ENCODE data around the gene FOS.
"Not testable (repeated sequence)": the region's sequence is repeated elsewhere in the genome, so short reads cannot be mapped to it uniquely, and the experiment has no call there.

Gene FOS

DNA sequence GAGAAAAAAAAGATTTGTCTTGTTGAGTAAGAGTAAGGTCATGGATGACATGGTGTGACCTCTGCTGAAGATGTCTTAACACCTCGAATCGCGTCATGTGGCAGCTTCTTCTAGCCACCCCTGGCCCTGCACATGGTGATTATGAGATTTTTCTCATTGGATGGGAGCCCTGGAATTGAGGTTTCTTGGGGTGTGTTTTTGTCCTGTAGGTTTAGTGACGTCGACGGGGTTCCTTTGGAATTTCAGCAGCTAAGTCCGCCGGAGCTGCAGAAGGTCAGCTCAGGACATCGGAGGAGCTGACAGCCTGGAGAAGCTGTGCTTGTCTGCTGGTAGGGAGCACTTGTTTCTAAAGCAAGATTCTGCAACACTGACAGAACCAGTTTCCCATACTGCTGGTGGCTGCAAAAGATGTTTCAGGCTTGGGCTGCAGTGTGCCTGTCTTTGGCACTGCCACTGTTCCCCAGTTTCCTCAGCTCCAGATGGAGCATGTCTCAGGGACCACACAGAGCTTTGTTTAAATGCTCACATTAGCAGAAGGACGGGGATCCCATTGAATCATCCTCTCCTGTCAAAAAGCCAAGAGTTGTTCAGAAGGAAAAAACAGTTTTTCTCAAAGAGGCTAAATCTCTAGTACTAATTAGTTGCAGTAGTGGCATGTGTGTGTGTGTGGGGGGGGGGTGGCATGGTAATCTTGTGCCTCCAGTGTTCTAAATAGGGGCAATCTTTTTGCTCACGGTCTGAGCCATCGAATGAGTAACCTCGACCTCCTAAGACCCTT lies 5.2 kb upstream of the FOS start:
- Histone ChIP-seq H3K27ac (peak overlapping the region in 18 of 21 experiments; percentile 21 to 99 (median 69)), H3K4me3 (no peak overlapping the region)

DNA sequence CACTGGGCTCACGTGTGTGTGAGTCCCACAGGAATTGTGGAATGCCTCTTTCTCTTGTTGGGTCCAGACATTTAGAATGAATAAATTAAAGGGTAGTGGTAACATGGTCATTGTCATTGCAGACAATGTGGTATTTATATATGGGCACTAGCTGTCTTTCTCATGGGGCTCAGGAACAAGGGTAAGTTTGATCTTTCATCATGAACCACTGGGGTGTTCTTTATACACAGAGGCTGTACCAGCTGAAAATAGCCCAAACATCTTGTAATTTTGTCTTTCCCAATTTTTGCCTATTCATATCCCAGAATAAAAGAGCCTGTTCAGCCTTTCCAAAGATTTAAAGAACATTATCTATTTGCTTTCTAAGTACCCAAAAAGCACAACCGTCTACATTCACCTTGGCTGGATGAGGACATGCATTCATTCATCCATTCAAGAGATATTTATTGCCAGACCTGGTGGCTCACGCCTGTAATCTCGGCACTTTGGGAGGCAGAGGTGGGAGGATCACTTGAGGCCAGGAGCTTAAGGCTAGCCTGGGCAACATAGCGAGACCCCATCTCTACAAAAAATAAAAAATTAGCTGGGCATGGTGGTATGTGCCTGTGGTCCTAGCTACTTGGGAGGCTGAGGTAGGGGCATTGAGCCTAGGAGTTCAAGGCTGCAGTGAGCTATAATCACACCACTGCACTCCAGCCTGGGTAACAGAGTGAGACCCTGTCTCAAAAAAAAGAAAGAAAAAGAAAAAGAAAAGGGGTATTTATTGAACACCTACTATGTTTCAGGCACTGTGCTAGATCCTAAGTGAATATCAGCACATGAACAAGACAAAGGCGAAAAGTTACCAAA lies 4.4 kb upstream of the FOS start:
- Histone ChIP-seq H3K27ac (peak overlapping the region in 19 of 21 experiments; percentile 13 to 99 (median 68)), H3K4me3 (no peak overlapping the region)

DNA sequence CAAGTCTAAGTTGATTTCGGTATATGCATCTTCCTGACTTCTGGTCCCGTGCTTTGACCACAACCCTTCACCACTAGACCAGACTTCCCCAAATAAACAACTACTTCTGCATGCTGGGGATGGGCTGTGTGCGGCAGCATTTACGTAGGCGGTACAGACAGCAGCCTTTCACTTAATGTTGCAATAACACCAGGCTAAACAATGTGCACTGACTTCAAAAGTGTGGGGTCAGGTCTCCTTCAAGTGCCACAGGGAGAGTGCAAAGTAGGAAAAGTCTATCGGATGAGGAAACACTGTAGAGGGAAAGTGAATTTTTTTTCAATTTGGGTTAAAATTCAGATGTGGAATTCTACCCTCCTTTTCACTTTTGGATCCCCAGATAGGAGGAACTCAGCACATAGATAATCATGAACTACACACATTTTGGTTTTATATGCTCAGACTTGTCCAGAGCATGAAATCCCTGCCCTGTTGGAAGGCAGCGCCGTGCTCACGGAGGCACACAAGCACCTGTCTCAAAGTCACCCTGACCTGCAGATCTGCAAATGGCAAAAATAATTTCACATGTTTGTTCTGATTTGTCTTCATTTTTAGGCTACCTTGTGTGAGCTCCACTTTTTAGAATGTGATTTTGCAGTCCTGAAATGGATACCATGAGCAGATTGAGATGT lies 3.6 kb upstream of the FOS start:
- Histone ChIP-seq H3K27ac (peak overlapping the region in 18 of 21 experiments; percentile 13 to 100 (median 86)), H3K4me3 (no peak overlapping the region)

DNA sequence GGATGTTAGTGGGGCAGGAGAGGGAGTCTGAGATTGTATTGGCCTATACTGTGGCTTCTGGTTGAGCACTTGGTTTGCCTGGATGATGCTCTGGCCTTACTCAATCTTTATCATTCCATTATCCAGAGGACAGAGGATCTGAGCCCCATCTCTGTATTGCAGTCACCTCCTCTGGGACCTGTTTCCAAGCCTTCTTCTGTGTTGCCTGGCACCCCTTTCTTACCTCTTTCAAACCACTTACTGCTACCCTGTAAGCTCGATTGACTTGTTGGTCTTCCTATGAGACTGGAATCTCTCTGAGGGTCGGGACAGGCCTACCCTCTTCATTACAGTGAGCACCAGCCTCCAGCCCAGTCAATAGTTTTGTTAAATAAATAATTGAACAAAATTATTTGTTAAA lies 3.0 kb upstream of the FOS start:
- peak overlapping the region in 16 of 21 experiments; percentile 22 to 100 (median 94) for H3K27ac ChIP-seq
- H3K4me3 ChIP-seq = no peak overlapping the region

DNA sequence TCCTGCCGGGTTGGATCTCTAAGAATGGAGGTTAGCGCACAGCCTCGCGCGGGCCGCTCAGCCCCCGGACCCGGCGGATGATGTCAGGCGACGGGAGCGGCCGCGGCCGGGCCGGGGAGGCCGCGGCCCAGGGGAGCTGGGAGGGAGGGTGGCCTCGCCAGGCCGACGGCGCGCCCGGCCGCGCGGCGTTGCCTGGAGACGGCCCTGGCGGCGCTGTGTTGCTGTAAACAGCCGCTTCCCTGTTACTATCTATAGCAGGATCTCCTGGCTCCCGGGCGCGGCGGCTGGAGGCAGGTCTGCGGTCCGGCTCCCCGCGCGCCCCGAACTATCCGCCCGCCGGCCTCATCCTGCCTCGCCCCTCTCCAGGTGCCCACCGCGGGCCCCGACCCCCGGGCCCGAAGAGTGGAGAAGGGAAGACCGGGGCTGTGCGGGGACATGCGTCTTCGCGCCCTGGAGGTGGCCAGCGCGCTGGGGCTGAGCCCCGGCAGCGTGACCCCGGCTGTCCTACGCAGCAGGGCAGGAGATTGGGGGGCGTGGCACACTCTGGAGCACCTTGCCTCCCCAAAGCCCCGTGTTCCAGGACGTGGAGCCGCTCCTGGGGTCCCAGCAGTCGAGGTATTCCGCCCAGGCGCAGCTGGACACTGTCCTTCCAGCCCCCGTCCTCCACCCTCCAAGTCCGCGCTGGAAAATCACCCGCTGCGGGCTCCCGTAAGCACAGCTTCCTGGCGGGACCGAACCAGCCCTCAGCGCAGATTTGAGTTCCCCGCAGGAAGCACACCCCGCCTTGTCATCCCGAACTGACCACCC lies 1.4 kb upstream of the FOS start:
- Histone ChIP-seq H3K27ac (peak overlapping the region; percentile 65 to 100 (median 96)), H3K4me3 (peak overlapping the region; percentile 65 to 96 (median 78))

DNA sequence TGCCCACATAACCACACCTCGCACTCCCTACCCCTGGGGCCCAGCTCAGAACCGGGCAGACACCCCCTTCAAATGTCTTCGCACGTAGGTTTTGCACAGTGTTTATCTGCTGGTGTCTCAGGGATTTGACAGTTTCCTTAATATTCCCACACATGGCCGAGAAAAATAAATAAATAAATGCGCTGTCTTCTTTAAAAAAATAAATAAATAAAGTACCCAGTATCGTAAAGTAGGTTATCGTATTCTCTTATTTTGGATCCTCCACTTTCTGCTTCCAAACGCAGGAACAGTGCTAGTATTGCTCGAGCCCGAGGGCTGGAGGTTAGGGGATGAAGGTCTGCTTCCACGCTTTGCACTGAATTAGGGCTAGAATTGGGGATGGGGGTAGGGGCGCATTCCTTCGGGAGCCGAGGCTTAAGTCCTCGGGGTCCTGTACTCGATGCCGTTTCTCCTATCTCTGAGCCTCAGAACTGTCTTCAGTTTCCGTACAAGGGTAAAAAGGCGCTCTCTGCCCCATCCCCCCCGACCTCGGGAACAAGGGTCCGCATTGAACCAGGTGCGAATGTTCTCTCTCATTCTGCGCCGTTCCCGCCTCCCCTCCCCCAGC lies 710 bp upstream of the FOS start:
- Histone ChIP-seq H3K27ac (peak overlapping the region; percentile 65 to 100 (median 96)), H3K4me3 (peak overlapping the region; percentile 65 to 96 (median 78))

DNA sequence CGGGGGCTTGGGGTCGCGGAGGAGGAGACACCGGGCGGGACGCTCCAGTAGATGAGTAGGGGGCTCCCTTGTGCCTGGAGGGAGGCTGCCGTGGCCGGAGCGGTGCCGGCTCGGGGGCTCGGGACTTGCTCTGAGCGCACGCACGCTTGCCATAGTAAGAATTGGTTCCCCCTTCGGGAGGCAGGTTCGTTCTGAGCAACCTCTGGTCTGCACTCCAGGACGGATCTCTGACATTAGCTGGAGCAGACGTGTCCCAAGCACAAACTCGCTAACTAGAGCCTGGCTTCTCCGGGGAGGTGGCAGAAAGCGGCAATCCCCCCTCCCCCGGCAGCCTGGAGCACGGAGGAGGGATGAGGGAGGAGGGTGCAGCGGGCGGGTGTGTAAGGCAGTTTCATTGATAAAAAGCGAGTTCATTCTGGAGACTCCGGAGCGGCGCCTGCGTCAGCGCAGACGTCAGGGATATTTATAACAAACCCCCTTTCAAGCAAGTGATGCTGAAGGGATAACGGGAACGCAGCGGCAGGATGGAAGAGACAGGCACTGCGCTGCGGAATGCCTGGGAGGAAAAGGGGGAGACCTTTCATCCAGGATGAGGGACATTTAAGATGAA lies 630 bp downstream of the FOS start:
- H3K4me3 ChIP-seq = peak overlapping the region; percentile 65 to 96 (median 78)
- H3K27ac ChIP-seq = peak overlapping the region; percentile 12 to 100 (median 96)

DNA sequence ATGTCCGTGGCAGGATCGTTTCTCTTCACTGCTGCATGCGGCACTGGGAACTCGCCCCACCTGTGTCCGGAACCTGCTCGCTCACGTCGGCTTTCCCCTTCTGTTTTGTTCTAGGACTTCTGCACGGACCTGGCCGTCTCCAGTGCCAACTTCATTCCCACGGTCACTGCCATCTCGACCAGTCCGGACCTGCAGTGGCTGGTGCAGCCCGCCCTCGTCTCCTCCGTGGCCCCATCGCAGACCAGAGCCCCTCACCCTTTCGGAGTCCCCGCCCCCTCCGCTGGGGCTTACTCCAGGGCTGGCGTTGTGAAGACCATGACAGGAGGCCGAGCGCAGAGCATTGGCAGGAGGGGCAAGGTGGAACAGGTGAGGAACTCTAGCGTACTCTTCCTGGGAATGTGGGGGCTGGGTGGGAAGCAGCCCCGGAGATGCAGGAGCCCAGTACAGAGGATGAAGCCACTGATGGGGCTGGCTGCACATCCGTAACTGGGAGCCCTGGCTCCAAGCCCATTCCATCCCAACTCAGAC lies 1.2 kb downstream of the FOS start:
- Histone ChIP-seq H3K27ac (peak overlapping the region in 16 of 21 experiments; percentile 87 to 100 (median 96)), H3K4me3 (peak overlapping the region; percentile 65 to 96 (median 78))

DNA sequence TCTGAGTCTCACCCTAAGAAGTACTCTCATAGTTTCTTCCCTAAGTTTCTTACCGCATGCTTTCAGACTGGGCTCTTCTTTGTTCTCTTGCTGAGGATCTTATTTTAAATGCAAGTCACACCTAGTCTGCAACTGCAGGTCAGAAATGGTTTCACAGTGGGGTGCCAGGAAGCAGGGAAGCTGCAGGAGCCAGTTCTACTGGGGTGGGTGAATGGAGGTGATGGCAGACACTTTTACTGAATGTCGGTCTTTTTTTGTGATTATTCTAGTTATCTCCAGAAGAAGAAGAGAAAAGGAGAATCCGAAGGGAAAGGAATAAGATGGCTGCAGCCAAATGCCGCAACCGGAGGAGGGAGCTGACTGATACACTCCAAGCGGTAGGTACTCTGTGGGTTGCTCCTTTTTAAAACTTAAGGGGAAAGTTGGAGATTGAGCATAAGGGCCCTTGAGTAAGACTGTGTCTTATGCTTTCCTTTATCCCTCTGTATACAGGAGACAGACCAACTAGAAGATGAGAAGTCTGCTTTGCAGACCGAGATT lies 1.7 kb downstream of the FOS start:
- peak overlapping the region in 13 of 21 experiments; percentile 88 to 100 (median 98) for H3K27ac ChIP-seq

DNA sequence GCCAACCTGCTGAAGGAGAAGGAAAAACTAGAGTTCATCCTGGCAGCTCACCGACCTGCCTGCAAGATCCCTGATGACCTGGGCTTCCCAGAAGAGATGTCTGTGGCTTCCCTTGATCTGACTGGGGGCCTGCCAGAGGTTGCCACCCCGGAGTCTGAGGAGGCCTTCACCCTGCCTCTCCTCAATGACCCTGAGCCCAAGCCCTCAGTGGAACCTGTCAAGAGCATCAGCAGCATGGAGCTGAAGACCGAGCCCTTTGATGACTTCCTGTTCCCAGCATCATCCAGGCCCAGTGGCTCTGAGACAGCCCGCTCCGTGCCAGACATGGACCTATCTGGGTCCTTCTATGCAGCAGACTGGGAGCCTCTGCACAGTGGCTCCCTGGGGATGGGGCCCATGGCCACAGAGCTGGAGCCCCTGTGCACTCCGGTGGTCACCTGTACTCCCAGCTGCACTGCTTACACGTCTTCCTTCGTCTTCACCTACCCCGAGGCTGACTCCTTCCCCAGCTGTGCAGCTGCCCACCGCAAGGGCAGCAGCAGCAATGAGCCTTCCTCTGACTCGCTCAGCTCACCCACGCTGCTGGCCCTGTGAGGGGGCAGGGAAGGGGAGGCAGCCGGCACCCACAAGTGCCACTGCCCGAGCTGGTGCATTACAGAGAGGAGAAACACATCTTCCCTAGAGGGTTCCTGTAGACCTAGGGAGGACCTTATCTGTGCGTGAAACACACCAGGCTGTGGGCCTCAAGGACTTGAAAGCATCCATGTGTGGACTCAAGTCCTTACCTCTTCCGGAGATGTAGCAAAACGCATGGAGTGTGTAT lies 2.4 kb downstream of the FOS start:
- H3K27ac ChIP-seq = peak overlapping the region in 10 of 21 experiments; percentile 7 to 100 (median 96)
- peak overlapping the region in 4 of 7 experiments; percentile 78 to 96 (median 85) for H3K4me3 ChIP-seq

More for the DNA sequence above, 1.7 kb downstream of the FOS start:
- peak overlapping the region; percentile 65 to 96 (median 78) for H3K4me3 ChIP-seq

DNA sequence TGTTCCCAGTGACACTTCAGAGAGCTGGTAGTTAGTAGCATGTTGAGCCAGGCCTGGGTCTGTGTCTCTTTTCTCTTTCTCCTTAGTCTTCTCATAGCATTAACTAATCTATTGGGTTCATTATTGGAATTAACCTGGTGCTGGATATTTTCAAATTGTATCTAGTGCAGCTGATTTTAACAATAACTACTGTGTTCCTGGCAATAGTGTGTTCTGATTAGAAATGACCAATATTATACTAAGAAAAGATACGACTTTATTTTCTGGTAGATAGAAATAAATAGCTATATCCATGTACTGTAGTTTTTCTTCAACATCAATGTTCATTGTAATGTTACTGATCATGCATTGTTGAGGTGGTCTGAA lies 3.0 kb downstream of the FOS start:
- Histone ChIP-seq H3K27ac (peak overlapping the region in 7 of 21 experiments; percentile 7 to 100 (median 99)), H3K4me3 (peak overlapping the region in 4 of 7 experiments; percentile 78 to 96 (median 85))

DNA sequence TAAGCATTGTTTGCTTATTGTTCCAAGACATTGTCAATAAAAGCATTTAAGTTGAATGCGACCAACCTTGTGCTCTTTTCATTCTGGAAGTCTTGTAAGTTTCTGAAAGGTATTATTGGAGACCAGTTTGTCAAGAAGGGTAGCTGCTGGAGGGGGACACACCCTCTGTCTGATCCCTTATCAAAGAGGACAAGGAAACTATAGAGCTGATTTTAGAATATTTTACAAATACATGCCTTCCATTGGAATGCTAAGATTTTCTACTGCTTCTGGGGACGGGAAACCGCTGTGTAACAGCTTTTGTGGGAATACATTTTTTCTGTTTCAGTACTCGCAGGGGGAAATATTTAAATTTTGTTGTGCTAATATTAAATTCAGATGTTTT lies 3.5 kb downstream of the FOS start:
- H3K27ac ChIP-seq = peak overlapping the region in 1 of 21 experiments; percentile 18
- H3K4me3 ChIP-seq = peak overlapping the region in 2 of 7 experiments; percentile 15 to 92

DNA sequence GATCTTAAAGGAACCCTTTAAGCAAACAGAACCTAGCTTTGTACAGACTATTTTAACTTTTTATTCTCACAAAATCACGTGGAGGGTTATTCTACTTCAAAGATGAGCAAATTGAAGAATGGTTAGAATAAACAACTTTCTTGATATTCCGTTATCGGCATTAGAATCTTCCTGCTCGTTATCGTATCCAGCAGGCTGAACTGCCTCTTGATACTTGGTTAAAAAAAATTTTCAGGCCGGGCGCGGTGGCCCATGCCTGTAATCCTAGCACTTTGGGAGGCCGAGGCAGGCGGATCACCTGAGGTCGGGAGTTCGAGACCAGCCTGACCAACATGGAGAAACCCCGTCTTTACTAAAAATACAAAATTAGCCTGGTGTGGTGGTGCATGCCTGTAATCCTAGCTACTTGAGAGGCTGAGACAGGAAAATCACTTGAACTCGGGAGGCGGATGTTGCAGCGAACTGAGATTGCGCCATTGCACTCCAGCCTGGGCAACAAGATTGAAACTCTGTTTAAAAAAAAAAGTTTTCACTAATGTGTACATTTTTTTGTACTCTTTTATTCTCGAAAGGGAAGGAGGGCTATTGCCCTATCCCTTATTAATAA lies 4.0 kb downstream of the FOS start:
- peak overlapping the region in 3 of 21 experiments; percentile 18 to 48 (median 21) for H3K27ac ChIP-seq
- H3K4me3 ChIP-seq = not testable (repeated sequence)

DNA sequence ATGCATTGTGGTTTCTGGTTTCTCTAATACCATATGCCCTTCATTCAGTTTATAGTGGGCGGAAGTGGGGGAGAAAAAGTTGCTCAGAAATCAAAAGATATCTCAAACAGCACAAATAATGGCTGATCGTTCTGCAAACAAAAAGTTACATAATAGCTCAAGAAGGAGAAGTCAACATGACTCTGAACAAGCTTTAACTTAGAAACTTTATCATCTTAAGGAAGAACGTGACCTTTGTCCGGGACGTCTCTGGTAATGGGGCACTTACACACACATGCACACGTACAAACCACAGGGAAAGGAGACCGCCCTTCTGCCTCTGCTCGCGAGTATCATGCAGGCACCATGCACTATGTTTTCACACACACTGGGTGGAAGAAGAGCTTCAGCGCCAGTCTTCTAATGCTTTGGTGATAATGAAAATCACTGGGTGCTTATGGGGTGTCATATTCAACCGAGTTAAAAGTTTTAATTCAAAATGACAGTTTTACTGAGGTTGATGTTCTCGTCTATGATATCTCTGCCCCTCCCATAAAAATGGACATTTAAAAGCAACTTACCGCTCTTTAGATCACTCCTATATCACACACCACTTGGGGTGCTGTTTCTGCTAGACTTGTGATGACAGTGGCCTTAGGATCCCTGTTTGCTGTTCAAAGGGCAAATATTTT lies 4.7 kb downstream of the FOS start:
- Histone ChIP-seq H3K27ac (peak overlapping the region in 5 of 21 experiments; percentile 28 to 48 (median 31)), H3K4me3 (no peak overlapping the region)

DNA sequence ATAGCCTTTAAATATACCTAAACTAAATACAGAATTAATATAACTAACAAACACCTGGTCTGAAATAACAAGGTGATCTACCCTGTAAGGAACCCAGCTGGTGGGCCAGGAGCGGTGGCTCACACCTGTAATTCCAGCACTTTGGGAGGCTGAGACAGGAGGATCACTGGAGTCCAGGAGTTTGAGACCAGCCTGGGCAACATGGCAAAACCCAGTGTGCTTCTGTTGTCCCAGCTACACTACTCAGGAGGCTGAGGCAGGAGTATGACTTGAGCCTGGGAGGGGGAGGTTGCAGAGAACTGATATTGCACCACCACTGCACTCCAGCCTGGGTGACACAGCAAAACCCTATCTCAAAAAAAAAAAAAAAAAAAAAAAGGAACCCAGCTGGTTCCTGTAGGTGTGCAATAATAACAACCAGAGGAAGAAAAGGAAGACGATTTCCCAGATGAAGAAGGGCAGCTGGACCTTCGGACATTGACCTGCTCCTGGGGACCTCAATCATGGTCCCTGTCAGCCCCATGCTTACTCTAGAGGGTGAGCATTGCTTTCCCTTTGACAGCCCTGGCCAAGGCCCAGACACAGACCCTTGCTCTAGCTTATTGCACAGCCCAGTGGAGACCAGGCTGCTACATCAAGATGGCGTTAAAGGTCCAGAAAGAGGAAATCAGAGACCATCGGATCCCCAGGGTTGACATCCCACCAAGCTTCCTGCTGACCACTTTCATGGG lies 5.4 kb downstream of the FOS start:
- Histone ChIP-seq H3K4me3 (no peak overlapping the region), H3K27ac (peak overlapping the region in 7 of 21 experiments; percentile 28 to 66 (median 42))

Data from skin epidermis (tissue), 12 donors.